Ammon's horn (tissue), 1 donor: ENCODE measurements around the gene SRGAP1.
A peak's percentile ranks its signal among the peaks of the same experiment; 100 is the strongest.
"Not testable (repeated sequence)": the region's sequence is repeated elsewhere in the genome, so short reads cannot be mapped to it uniquely, and the experiment has no call there.

Experiments used
- DNase-seq: peaks from one replicate; pipeline ENCODE4 v3.0.0-alpha.2; 2016; ENCODE audit warnings: low spot score

SRGAP1 gene

GRCh38 chr12:63870838-63871237 is 26.3 kb downstream of the SRGAP1 start:
- DNase-seq = no peak

GRCh38 chr12:63874897-63875480 is 30.5 kb downstream of the SRGAP1 start:
- no peak for DNase-seq

- DNase-seq = no peak
Measured at GRCh38 chr12:63875703-63876102, 31.2 kb downstream of the SRGAP1 start.

- no peak for DNase-seq
Measured at GRCh38 chr12:63876980-63877379, 32.5 kb downstream of the SRGAP1 start.

- no peak for DNase-seq
Measured at GRCh38 chr12:63877693-63878092, 33.2 kb downstream of the SRGAP1 start.

- not testable (repeated sequence) for DNase-seq
Measured at GRCh38 chr12:63880235-63880634, 35.7 kb downstream of the SRGAP1 start.

- DNase-seq = no peak
Measured at GRCh38 chr12:63880742-63881263, 36.3 kb downstream of the SRGAP1 start.

- peak; percentile 27 for DNase-seq
Measured at GRCh38 chr12:63882844-63883243, 38.3 kb downstream of the SRGAP1 start.

GRCh38 chr12:63885401-63885800 is 40.9 kb downstream of the SRGAP1 start:
- DNase-seq = no peak

- DNase-seq = no peak
Measured at GRCh38 chr12:63888908-63889635, 44.6 kb downstream of the SRGAP1 start.

- no peak for DNase-seq
Measured at GRCh38 chr12:63889721-63890509, 45.4 kb downstream of the SRGAP1 start.

- DNase-seq = no peak
Measured at GRCh38 chr12:63893170-63893569, 48.7 kb downstream of the SRGAP1 start.

GRCh38 chr12:63894132-63894531 is 49.6 kb downstream of the SRGAP1 start:
- no peak for DNase-seq

- DNase-seq = no peak
Measured at GRCh38 chr12:63895841-63896240, 51.3 kb downstream of the SRGAP1 start.

- DNase-seq = no peak
Measured at GRCh38 chr12:63897931-63898330, 53.4 kb downstream of the SRGAP1 start.

GRCh38 chr12:63898764-63899337 is 54.4 kb downstream of the SRGAP1 start:
- no peak for DNase-seq

- no peak for DNase-seq
Measured at GRCh38 chr12:63899396-63899795, 54.9 kb downstream of the SRGAP1 start.

GRCh38 chr12:63900922-63901793 is 56.7 kb downstream of the SRGAP1 start:
- no peak for DNase-seq

GRCh38 chr12:63904653-63905052 is 60.2 kb downstream of the SRGAP1 start:
- no peak for DNase-seq

- DNase-seq = no peak
Measured at GRCh38 chr12:63905544-63905943, 61.0 kb downstream of the SRGAP1 start.

- DNase-seq = no peak
Measured at GRCh38 chr12:63906876-63907275, 62.4 kb downstream of the SRGAP1 start.
